ENCODE measurements around the gene GRM8. TPM values are rescaled to one million over a fixed set of nuclear protein-coding genes. Genes with fewer than 3 reads are reported as not detected.

GRM8 gene
- total and polyA plus RNA-seq, 9 of the 15 experiments (the other 6 are each of a cell fraction or from before 2014, with no cell fraction given): 0.13 TPM; not detected in 7

DNA sequence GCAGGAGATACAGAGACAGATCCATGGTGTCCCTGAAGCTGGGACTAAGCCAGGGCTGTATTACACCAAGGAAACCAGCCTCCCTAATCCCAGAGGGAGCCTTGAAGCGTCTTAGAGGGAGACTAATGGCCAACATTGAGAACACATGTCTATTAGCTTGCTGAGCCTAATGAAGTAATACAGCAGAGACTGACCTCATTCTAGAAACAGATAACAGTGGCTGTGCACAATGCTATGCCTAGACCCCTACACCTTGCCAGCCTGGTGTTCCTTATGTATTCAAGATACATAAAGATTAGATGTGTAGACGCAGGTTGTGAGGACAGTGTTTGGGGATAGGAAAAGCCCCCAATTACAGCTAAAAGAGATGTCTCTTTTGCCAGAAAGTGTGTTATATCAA is 19.1 kb downstream of the GRM8 start:
- Histone ChIP-seq H3K27me3 (ENCODE audit: control insufficient read depth in 2 of 2, insufficient read depth in 2 of 2, low read length in 2 of 2) (no peaks in the 10 kb centered on the region), H2AFZ (ENCODE audit: low read depth, low read length) (no peak overlapping the region), H4K20me1 (replicated peaks; ENCODE audit: control insufficient read depth, insufficient read depth, low read length) (no peaks in the 10 kb centered on the region), H3K27ac (ENCODE audit: extremely low read depth, low read depth, low read length) (no peak overlapping the region), H3K9ac (ENCODE audit: insufficient read depth in 1 of 2, low read depth in 2 of 2, low read length in 2 of 2) (no peak overlapping the region), H3K79me2 (ENCODE audit: control insufficient read depth, insufficient read depth, low read length) (no peaks in the 10 kb centered on the region), H3K9me1 (ENCODE audit: control insufficient read depth, insufficient read depth, low read length) (no peaks in the 10 kb centered on the region), H3K36me3 (ENCODE audit: control insufficient read depth, insufficient read depth, low read length) (no peaks in the 10 kb centered on the region), H3K4me3 (no peak overlapping the region), H3K4me1 (replicated peaks in 1 of 2; ENCODE audit: control insufficient read depth in 2 of 2, insufficient read depth in 2 of 2, low read length in 2 of 2) (no peaks in the 10 kb centered on the region), H3K9me3 (replicated peaks; ENCODE audit: control insufficient read depth, insufficient read depth, low read depth, low read length) (no peaks in the 10 kb centered on the region), H3K4me2 (ENCODE audit: insufficient read depth, low read length) (no peak overlapping the region)
- no TSS peak for BruUV-seq (replicated peaks)
- ATAC-seq (no peak), DNase-seq (ENCODE audit: extremely low read depth in 1 of 4, low spot score in 3 of 4) (no peak), FAIRE-seq (no peak)
- ChIA-PET CTCF (ENCODE audit: low intra/inter-chr PET ratio) (no interaction called here), POLR2A (interaction anchor here (0.7 kb wide), 1 partner anchor 14 kb away, joined by 3 read pairs; no protein-coding TSS in a partner anchor)
- in situ Hi-C loops (cut with MboI): no loop called here
- intact Hi-C loops (cut with micrococcal nuclease): no loop called here
- WGBS (ENCODE audit: insufficient coverage, low coverage, missing lambda C conversion rate): 0% methylated on average over 2 of the region's 2 CpGs
- TF ChIP-seq ZNF212 (CRISPR knock-in tag; IDR thresholded peaks at IDR 0.05) (no peak), RAD21 (CRISPR knock-in tag; conservative IDR thresholded peaks at IDR 0.05 in 1 of 2, IDR thresholded peaks at IDR 0.05 in 1 of 2) (no peak), ILF3 (IDR thresholded peaks at IDR 0.05; ENCODE audit: borderline replicate concordance) (no peak), KAT2B (IDR thresholded peaks at IDR 0.05; ENCODE audit: low read depth, low read length) (no peak), MCM7 (IDR thresholded peaks at IDR 0.05) (no peak), ZNF134 (CRISPR knock-in tag; conservative IDR thresholded peaks at IDR 0.05) (no peak), ATF7 (IDR thresholded peaks at IDR 0.05) (no peak), YY1 (IDR thresholded peaks at IDR 0.05; ENCODE audit: borderline replicate concordance in 1 of 3, control insufficient read depth in 1 of 3, extremely low read depth in 1 of 3, insufficient read depth in 3 of 3, insufficient read length in 1 of 3, insufficient replicate concordance in 2 of 3, low read depth in 1 of 3, low read length in 2 of 3) (no peak), DACH1 (IDR thresholded peaks at IDR 0.05; ENCODE audit: partially characterized antibody) (no peak), ZNF324 (CRISPR knock-in tag; IDR thresholded peaks at IDR 0.05) (no peak), RBM34 (IDR thresholded peaks at IDR 0.05; ENCODE audit: borderline replicate concordance, insufficient read depth, low read length) (no peak), SRSF7 (optimal IDR thresholded peaks at IDR 0.05; ENCODE audit: low read depth, low read length) (no peak)
- TF ChIP-seq, protein P1, sequence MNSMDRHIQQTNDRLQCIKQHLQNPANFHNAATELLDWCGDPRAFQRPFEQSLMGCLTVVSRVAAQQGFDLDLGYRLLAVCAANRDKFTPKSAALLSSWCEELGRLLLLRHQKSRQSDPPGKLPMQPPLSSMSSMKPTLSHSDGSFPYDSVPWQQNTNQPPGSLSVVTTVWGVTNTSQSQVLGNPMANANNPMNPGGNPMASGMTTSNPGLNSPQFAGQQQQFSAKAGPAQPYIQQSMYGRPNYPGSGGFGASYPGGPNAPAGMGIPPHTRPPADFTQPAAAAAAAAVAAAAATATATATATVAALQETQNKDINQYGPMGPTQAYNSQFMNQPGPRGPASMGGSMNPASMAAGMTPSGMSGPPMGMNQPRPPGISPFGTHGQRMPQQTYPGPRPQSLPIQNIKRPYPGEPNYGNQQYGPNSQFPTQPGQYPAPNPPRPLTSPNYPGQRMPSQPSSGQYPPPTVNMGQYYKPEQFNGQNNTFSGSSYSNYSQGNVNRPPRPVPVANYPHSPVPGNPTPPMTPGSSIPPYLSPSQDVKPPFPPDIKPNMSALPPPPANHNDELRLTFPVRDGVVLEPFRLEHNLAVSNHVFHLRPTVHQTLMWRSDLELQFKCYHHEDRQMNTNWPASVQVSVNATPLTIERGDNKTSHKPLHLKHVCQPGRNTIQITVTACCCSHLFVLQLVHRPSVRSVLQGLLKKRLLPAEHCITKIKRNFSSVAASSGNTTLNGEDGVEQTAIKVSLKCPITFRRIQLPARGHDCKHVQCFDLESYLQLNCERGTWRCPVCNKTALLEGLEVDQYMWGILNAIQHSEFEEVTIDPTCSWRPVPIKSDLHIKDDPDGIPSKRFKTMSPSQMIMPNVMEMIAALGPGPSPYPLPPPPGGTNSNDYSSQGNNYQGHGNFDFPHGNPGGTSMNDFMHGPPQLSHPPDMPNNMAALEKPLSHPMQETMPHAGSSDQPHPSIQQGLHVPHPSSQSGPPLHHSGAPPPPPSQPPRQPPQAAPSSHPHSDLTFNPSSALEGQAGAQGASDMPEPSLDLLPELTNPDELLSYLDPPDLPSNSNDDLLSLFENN (IDR thresholded peaks at IDR 0.05; ENCODE audit: low read depth in 2 of 2, low read length in 2 of 2): no peak
- TF ChIP-seq, protein P2, sequence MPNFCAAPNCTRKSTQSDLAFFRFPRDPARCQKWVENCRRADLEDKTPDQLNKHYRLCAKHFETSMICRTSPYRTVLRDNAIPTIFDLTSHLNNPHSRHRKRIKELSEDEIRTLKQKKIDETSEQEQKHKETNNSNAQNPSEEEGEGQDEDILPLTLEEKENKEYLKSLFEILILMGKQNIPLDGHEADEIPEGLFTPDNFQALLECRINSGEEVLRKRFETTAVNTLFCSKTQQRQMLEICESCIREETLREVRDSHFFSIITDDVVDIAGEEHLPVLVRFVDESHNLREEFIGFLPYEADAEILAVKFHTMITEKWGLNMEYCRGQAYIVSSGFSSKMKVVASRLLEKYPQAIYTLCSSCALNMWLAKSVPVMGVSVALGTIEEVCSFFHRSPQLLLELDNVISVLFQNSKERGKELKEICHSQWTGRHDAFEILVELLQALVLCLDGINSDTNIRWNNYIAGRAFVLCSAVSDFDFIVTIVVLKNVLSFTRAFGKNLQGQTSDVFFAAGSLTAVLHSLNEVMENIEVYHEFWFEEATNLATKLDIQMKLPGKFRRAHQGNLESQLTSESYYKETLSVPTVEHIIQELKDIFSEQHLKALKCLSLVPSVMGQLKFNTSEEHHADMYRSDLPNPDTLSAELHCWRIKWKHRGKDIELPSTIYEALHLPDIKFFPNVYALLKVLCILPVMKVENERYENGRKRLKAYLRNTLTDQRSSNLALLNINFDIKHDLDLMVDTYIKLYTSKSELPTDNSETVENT (CRISPR knock-in tag; IDR thresholded peaks at IDR 0.05): no peak
- TF ChIP-seq, protein P3, sequence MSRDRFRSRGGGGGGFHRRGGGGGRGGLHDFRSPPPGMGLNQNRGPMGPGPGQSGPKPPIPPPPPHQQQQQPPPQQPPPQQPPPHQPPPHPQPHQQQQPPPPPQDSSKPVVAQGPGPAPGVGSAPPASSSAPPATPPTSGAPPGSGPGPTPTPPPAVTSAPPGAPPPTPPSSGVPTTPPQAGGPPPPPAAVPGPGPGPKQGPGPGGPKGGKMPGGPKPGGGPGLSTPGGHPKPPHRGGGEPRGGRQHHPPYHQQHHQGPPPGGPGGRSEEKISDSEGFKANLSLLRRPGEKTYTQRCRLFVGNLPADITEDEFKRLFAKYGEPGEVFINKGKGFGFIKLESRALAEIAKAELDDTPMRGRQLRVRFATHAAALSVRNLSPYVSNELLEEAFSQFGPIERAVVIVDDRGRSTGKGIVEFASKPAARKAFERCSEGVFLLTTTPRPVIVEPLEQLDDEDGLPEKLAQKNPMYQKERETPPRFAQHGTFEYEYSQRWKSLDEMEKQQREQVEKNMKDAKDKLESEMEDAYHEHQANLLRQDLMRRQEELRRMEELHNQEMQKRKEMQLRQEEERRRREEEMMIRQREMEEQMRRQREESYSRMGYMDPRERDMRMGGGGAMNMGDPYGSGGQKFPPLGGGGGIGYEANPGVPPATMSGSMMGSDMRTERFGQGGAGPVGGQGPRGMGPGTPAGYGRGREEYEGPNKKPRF (IDR thresholded peaks at IDR 0.05; ENCODE audit: low read depth, low read length): no peak

Measured in K562 (cell line).